ENCODE results near the gene FOXE1.

GRCh38 chr9:97831843-97832636 lies 21.0 kb upstream of the FOXE1 start:
- no peak for TF ChIP-seq CTCF (conservative IDR thresholded peaks at IDR 0.05 in 1 of 2, IDR thresholded peaks at IDR 0.05 in 1 of 2; ENCODE audit: low read depth in 1 of 2, low read length in 2 of 2)
- TF ChIP-seq EZH2 (IDR thresholded peaks at IDR 0.05; ENCODE audit: low read length, missing control alignments), result no peak

Data from fibroblast of lung (primary cell).